Activated gamma-delta T cell (primary cell): Measurements from ENCODE around the gene STXBP1.

Experiments
- DNase-seq: peaks from one replicate; lab custom pipeline; 2025; lab: John Stamatoyannopoulos, UW

Gene STXBP1

GRCh38 chr9:127734747-127735529 lies 122.9 kb downstream of the STXBP1 start, which contains the start of gene TOR2A:
TOR2A (minus strand) TSS chr9:127735294; CDS start chr9:127735270, 24 bp downstream.
- peak; percentile 97 for DNase-seq

DNA sequence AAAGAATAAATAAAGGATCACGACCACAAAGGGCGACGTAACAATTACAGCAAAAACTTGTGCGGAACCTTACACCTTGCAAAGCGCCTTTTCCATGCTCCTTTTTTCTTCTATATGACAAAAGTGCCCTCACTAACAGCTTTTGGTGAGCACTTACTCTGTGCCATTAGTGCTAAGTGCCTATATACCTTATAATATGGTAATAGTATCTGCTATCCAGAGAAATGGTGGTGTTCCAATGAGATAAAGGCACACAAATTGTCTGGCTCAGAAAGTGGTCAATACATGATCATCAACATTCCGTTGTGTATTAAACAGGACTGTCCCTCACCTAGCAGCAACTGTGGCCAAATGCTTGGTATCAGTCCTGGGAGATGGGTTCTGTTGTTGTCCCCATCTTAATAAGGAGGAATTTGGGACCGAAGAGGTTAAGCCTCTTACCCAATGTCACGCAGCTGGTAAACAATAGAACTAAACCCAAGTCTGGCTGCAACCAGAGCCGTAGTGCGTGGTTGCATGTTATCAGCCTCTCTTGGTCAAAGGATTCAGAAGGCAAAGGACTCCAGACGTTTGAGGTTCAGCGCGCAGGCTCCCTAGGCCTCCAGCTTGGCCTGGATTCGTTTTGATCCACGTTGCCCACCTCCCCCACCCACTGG lies 123.6 kb downstream of the STXBP1 start:
- DNase-seq = no peak

- no peak for DNase-seq
Measured at GRCh38 chr9:127738666-127739065, 126.6 kb downstream of the STXBP1 start.

DNA sequence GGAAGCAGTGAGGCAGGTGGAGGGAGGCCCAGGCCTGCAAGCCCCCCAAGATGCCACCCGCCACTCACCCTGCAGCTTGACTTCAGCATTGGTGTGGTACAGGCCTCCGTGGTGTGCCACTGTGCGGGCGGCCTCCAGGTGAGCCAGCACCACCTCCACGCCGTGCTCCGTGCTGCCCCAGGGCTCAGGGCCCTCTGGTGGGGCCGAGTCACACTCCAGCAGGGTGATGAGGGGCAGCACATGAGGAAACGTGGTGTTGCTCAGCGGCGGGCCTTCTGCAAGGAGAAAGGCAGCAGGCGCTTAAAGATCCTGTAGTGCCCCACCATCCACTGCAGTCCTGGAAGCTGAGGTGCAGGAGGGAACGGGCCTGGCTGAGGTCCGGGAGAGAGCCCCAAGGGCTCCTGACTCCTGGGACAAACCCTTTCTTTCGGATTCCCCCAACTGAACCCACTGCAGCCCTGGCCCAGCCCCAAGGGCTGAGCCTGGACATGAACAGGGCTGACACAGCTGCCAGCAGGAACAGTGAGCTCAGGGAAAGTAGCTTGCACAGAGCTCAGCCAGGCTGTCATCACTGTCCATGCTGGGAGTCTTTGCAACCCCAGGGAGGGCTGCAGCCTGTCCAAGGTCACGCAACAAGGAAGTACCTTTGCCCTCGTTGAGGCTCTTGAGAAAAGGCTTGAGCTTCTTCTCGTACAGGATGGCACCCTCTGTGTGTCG lies 127.7 kb downstream of the STXBP1 start:
- DNase-seq = no peak

DNA sequence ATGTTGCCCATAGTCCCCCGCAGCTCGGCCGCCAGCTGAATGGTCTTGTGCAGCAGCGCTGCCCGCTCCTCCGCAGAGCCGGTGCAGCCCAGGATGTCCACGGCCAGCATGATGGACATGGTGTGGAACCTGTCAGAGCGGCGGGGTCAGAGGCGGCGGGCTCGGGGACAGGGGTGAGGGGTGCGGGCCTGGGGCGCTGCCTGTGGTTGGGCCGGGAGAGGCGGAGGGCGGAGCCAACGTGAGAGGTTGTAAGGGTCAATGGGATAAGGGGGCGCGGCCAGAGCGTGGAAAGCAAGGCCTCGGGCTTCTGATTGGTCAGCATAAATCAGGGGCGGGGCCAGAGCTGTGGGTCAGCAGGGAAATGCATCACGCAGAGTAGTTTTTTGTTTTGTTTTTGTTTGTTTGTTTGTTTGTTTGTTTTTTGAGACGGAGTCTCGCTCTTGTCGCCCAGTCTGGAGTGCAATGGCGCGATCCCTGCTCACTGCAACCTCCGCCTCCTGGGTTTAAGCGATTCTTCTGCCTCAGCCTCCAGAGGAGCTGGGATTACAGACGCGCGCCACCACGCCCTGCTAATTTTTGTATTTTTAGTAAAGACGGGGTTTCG lies 129.9 kb downstream of the STXBP1 start:
- DNase-seq = no peak
